ENCODE results near the gene B3GNT9. TPM values are rescaled to one million over a fixed set of nuclear protein-coding genes. Genes with fewer than 3 reads are reported as not detected.

The B3GNT9 gene
- polyA plus RNA-seq, 2 of the 4 experiments (the other 2 are of a cell fraction), result 6.8 to 9.3 TPM

- FAIRE-seq, result no peak
- 36% methylated on average over 14 of the region's 14 CpGs for WGBS (ENCODE audit: missing lambda C conversion rate)
- DNase-seq (ENCODE audit: low read depth in 1 of 2, low spot score in 1 of 2), result peak; percentile 41 to 51
- peak overlapping the region; percentile 99 for H3K4me2 ChIP-seq
- ChIA-PET CTCF (interaction anchor here (0.9 to 20.5 kb wide), 6 partner anchors 15 to 217 kb away, joined by 3 to 314 read pairs (median 6); partner anchors contain the start of genes B3GNT9, EXOC3L1, FBXL8 and MATCAP1), POLR2A (interaction anchor here (1.0 to 2.9 kb wide), 7 partner anchors 10 to 210 kb away, joined by 3 to 46 read pairs (median 4); partner anchors contain the start of genes B3GNT9, CES3, FBXL8 and FHOD1)
- peaks cover 41% of the 10 kb centered on the region for H3K4me1 ChIP-seq
- no peaks in the 10 kb centered on the region for H3K9me3 ChIP-seq
- ATAC-seq, result peak; percentile 8 to 27
- peak overlapping the region; percentile 51 for H3K4me3 ChIP-seq
- no peak for TF ChIP-seq KDM1A (IDR thresholded peaks at IDR 0.05; ENCODE audit: low read depth)
- TF ChIP-seq MAX (IDR thresholded peaks at IDR 0.05), result peak; percentile 8; the same call in 1 of the 2 replicates
- H3K27ac ChIP-seq, result peak overlapping the region; percentile 97 to 99
Observed at GRCh38 chr16:67170949-67171649, 20.3 kb upstream of the B3GNT9 start.

DNA sequence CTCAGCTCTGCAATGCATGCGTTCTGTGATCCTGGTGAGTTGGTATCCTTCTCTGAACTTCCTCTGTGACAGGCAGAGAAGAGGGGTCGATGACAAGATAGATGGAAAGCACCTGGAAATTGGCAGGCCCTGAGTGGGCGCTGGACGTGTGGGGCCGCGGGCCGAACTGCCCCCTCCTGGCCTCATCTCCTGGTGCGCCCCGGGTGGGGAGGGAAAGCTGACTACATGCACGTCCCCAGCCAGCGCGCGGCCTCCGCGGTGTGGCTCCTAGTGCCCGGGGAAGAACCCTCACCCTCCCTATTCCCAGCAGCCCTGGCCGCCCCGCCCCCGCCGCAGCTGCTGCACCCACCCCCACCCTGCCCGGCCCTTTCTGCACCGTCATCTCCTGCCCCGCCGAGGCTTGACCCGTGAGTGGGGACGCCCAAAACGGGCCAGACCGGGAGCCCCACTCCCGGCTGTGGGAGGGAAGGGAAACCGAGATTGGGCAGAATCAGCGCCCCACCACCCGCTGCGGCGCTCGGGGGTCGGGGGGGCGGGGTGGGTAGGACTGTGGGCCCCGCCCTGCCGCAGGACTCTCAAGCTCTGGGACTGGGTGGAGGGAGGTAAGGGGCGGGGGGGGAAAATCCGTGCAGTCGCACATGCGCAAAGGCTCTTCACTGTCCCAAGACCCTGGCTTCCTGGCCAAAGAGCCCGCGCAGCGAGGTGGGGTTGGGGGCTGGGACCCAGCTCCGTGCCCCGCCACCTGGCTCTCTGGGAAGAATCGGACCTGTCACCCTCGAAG, 19.6 kb upstream of the B3GNT9 start, which contains the start of gene NOL3:
TSS of gene NOL3 (plus strand) at position 371 of the 781 bp plus-strand sequence.
- peak within 1 kb of the TSS; percentile 97 to 99 for H3K27ac ChIP-seq
- ChIA-PET CTCF (interaction anchor here (0.6 to 20.5 kb wide), 21 partner anchors 14 to 216 kb away, joined by 3 to 314 read pairs (median 3); partner anchors contain the start of genes B3GNT9, CES4A, EXOC3L1 and FBXL8), POLR2A (interaction anchor here (0.5 to 2.9 kb wide), 10 partner anchors 9 to 209 kb away, joined by 3 to 46 read pairs (median 4); partner anchors contain the start of genes B3GNT9, CES3, FBXL8 and FHOD1)
- H3K4me1 ChIP-seq, result peaks cover 41% of the 10 kb centered on the region
- no peaks in the 10 kb centered on the region for H3K9me3 ChIP-seq
- H3K4me3 ChIP-seq, result peak within 1 kb of the TSS; percentile 51
- peak within 1 kb of the TSS; percentile 99 for H3K4me2 ChIP-seq
- ATAC-seq (peak; percentile 58 to 70), DNase-seq (ENCODE audit: low read depth in 1 of 2, low spot score in 1 of 2) (peak; percentile 89 to 94), FAIRE-seq (no peak)
- 0% methylated on average over 20 of the region's 50 CpGs for WGBS (ENCODE audit: missing lambda C conversion rate)
- no peak; the same call in 1 of the 2 replicates for TF ChIP-seq MYC (IDR thresholded peaks at IDR 0.05; ENCODE audit: borderline replicate concordance, low read length)
- no peak for TF ChIP-seq CHD4 (IDR thresholded peaks at IDR 0.05; ENCODE audit: borderline replicate concordance)
- TF ChIP-seq PHF8 (IDR thresholded peaks at IDR 0.05; ENCODE audit: borderline replicate concordance, low read depth), result peak; percentile 57; the same call in 1 of the 2 replicates
- TF ChIP-seq NPAS2 (CRISPR knock-in tag; IDR thresholded peaks at IDR 0.05; ENCODE audit: borderline replicate concordance), result no peak
- no peak for TF ChIP-seq CBX2 (IDR thresholded peaks at IDR 0.05; ENCODE audit: borderline replicate concordance, low read depth)
- no peak for TF ChIP-seq ESRRA (IDR thresholded peaks at IDR 0.05; ENCODE audit: borderline replicate concordance, low read length)
- TF ChIP-seq BCL3 (IDR thresholded peaks at IDR 0.05), result peak; percentile 52; the same call in 1 of the 3 replicates
- no peak for TF ChIP-seq BHLHE40 (IDR thresholded peaks at IDR 0.05; ENCODE audit: low read depth, low read length)
- no peak for TF ChIP-seq HOXB13 (CRISPR knock-in tag; IDR thresholded peaks at IDR 0.05; ENCODE audit: low read depth)
- no peak for TF ChIP-seq HOXB5 (CRISPR knock-in tag; IDR thresholded peaks at IDR 0.05)
- peak in 1 of 2 experiments; percentile 47; a peak in 1 of 5 replicates for TF ChIP-seq EP300 (IDR thresholded peaks at IDR 0.05)
- TF ChIP-seq, protein P1, sequence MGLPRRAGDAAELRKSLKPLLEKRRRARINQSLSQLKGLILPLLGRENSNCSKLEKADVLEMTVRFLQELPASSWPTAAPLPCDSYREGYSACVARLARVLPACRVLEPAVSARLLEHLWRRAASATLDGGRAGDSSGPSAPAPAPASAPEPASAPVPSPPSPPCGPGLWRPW (IDR thresholded peaks at IDR 0.05), result no peak
- peak; percentile 24; the same call in 1 of the 2 replicates for TF ChIP-seq ATOH8 (CRISPR knock-in tag; IDR thresholded peaks at IDR 0.05; ENCODE audit: low read depth)
- TF ChIP-seq CHD2 (IDR thresholded peaks at IDR 0.05; ENCODE audit: low read length, partially characterized antibody), result peak; percentile 42
- no peak for TF ChIP-seq EHF (CRISPR knock-in tag; IDR thresholded peaks at IDR 0.05)
- no peak for TF ChIP-seq SMC3 (IDR thresholded peaks at IDR 0.05)
- TF ChIP-seq MAX (IDR thresholded peaks at IDR 0.05), result peak; percentile 54; the same call in 1 of the 2 replicates
- 0 out of 2 replicates have a peak, but pooled peaks have one; percentile 3 for TF ChIP-seq GATA3 (IDR thresholded peaks at IDR 0.05; ENCODE audit: borderline replicate concordance)
- TF ChIP-seq, protein P2, sequence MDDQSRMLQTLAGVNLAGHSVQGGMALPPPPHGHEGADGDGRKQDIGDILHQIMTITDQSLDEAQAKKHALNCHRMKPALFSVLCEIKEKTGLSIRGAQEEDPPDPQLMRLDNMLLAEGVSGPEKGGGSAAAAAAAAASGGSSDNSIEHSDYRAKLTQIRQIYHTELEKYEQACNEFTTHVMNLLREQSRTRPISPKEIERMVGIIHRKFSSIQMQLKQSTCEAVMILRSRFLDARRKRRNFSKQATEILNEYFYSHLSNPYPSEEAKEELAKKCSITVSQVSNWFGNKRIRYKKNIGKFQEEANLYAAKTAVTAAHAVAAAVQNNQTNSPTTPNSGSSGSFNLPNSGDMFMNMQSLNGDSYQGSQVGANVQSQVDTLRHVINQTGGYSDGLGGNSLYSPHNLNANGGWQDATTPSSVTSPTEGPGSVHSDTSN (IDR thresholded peaks at IDR 0.05), result peak; percentile 47; the same call in 1 of the 2 replicates
- TF ChIP-seq ZSCAN20 (CRISPR knock-in tag; IDR thresholded peaks at IDR 0.05), result no peak
- TF ChIP-seq NFE2L2 (conservative IDR thresholded peaks at IDR 0.05; ENCODE audit: low read length), result no peak; the same call in 1 of the 2 replicates
- TF ChIP-seq, protein P3, sequence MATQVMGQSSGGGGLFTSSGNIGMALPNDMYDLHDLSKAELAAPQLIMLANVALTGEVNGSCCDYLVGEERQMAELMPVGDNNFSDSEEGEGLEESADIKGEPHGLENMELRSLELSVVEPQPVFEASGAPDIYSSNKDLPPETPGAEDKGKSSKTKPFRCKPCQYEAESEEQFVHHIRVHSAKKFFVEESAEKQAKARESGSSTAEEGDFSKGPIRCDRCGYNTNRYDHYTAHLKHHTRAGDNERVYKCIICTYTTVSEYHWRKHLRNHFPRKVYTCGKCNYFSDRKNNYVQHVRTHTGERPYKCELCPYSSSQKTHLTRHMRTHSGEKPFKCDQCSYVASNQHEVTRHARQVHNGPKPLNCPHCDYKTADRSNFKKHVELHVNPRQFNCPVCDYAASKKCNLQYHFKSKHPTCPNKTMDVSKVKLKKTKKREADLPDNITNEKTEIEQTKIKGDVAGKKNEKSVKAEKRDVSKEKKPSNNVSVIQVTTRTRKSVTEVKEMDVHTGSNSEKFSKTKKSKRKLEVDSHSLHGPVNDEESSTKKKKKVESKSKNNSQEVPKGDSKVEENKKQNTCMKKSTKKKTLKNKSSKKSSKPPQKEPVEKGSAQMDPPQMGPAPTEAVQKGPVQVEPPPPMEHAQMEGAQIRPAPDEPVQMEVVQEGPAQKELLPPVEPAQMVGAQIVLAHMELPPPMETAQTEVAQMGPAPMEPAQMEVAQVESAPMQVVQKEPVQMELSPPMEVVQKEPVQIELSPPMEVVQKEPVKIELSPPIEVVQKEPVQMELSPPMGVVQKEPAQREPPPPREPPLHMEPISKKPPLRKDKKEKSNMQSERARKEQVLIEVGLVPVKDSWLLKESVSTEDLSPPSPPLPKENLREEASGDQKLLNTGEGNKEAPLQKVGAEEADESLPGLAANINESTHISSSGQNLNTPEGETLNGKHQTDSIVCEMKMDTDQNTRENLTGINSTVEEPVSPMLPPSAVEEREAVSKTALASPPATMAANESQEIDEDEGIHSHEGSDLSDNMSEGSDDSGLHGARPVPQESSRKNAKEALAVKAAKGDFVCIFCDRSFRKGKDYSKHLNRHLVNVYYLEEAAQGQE (IDR thresholded peaks at IDR 0.05), result no peak
